Psoas muscle (tissue), 8 donors: Measurements from ENCODE around the gene TMEM184B. TPM values are rescaled to one million over a fixed set of nuclear protein-coding genes. Genes with fewer than 3 reads are reported as not detected.

Experiments used
- ATAC-seq, 4 donors: fragments of 200-7000 bp; cut with Tn5 transposase; one replicate each; pipeline ENCODE4 v1.9.1; 2020; ENCODE audit warnings: moderate library complexity in 3 of 4, mild to moderate bottlenecking in 2 of 4
- DNase-seq, 2 donors: peaks; one replicate each; pipeline ENCODE4 v3.0.0-alpha.2; 2020
- H3K27ac ChIP-seq: fragments of 200-600 bp; one replicate; pipeline ENCODE4 v1.8.0; 2022
- H3K27me3 ChIP-seq, 3 donors: fragments of 200-600 bp in 1 of 3; one replicate each; pipeline versions ENCODE4 v1.6.1 to v1.8.0; 2013 to 2022; ENCODE audit warnings: low read length in 2 of 3, mild to moderate bottlenecking in 2 of 3, moderate library complexity in 1 of 3; ENCODE audit not compliant: insufficient read depth in 3 of 3
- H3K36me3 ChIP-seq, 2 donors: fragments of 200-600 bp in 1 of 2; one replicate each; pipeline versions ENCODE4 v1.6.1 to v1.8.0; 2013 to 2022; ENCODE audit warnings: low read depth in 1 of 2, mild to moderate bottlenecking in 1 of 2, moderate library complexity in 1 of 2; ENCODE audit not compliant: insufficient read depth in 1 of 2
- H3K4me1 ChIP-seq: fragments of 200-600 bp; one replicate; pipeline ENCODE4 v1.8.0; 2022
- H3K4me3 ChIP-seq: fragments of 200-600 bp; one replicate; pipeline ENCODE4 v1.8.0; 2022; ENCODE audit warnings: mild to moderate bottlenecking
- H3K9me3 ChIP-seq: fragments of 200-600 bp; one replicate; pipeline ENCODE4 v1.8.0; 2022
- WGBS, 3 donors: extraction: QIAGEN DNeasy Blood & Tissue Kit; methylation state at CpG; one replicate each; pipeline versions ENCODE4 v1.1.6 to v1.1.7; 2013; 5-methylcytosine and 5-hydroxymethylcytosine counted together
- intact Hi-C, 2 donors: fragments of 100-400 bp; cut with DNase I; formaldehyde crosslinking; loops; one replicate each; pipeline versions ENCODE4 v1.11.0 to v1.14.2; 2022
- polyA plus RNA-seq, 3 donors: library from polyadenylated mRNA; stranded (reverse); fragments of 200-250 nt; gene quantifications; one replicate each; pipeline ENCODE4 v1.2.3, GENCODE V29; 2013
- total RNA-seq, 4 donors: library from RNA; stranded (reverse); fragmentation: NEBNext Ultra II Directional in 2 of 4; extraction: Animal tissue kit (Norgen Biotek cat#: 25700) in 2 of 4; gene quantifications; one replicate each; pipeline versions ENCODE4 v1.2.1 to v1.2.4, GENCODE V29; 2021 to 2023
- TF ChIP-seq, protein P1 (sequence below): fragments of 200-600 bp; IDR thresholded peaks from one replicate; pipeline ENCODE4 v1.8.0; 2022; ENCODE audit warnings: antibody characterized with exemption
- donor health status: healthy with polysubstance abuse.
- donor health status: DM: no; HTN: no; CAD: no; lungs with moderate emphysema.
- donor health status: Bipolar disorder and iron deficiency.
- donor health status: healthy.
- donor health status: DM: yes; HTN: yes; CAD: no.
- donor health status: DM: no; HTN: no; CAD: no.
- donor health status: DM: no; HTN: no; CAD: no.
- donor health status: DM: yes; HTN: yes; CAD: no.

The TMEM184B gene
- total and polyA plus RNA-seq, 7 donors = 13.6 to 40.3 (median 26.4) TPM

DNA sequence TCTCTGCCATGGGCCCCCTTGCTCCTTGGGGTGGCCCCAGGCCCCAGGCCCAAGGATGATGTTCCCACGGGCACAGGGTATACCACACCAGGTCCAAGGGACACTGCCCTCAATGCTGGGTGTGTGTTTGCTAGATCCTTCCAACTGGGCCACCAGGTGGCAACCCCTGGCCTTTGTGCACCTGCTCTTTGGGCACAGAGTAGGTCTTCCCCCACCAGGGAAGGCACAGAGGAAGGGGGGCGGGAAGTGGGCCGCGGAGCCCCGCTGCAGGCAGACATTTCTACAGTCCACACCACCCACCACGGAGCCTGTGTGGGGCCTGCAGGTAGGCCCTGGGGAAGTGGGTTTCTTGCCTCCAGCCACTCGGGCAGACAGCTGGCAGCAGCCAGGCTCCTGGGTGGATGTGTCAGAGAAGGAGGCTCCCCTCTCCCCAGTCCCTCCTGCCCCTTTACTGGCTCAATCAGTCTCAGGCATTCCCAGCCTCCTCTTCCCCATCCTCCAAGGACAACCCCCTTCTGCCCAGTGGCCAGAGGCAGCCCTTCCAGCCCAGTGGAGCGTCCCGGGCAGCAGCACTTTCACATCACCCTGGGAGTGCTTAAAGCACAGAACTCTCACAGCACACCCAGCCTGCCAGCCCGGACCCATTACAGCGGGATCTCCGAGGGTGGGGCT is 49.4 kb downstream of the TMEM184B start:
- ATAC-seq = no peak
- H3K36me3 ChIP-seq = peaks cover 0 to 69% of the 10 kb centered on the region in 2 donors
- no peaks in the 10 kb centered on the region for H3K27me3 ChIP-seq
- peaks cover 17% of the 10 kb centered on the region for H3K4me1 ChIP-seq
- H3K9me3 ChIP-seq = no peaks in the 10 kb centered on the region
- no peak overlapping the region for H3K4me3 ChIP-seq
- intact Hi-C loops = no loop called here
- no peak for DNase-seq
- WGBS, 3 donors = 80 to 85% (median 84%) methylated on average over 12 of the region's 12 CpGs
- H3K27ac ChIP-seq = no peak overlapping the region
- TF ChIP-seq, protein P1, sequence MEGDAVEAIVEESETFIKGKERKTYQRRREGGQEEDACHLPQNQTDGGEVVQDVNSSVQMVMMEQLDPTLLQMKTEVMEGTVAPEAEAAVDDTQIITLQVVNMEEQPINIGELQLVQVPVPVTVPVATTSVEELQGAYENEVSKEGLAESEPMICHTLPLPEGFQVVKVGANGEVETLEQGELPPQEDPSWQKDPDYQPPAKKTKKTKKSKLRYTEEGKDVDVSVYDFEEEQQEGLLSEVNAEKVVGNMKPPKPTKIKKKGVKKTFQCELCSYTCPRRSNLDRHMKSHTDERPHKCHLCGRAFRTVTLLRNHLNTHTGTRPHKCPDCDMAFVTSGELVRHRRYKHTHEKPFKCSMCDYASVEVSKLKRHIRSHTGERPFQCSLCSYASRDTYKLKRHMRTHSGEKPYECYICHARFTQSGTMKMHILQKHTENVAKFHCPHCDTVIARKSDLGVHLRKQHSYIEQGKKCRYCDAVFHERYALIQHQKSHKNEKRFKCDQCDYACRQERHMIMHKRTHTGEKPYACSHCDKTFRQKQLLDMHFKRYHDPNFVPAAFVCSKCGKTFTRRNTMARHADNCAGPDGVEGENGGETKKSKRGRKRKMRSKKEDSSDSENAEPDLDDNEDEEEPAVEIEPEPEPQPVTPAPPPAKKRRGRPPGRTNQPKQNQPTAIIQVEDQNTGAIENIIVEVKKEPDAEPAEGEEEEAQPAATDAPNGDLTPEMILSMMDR = no peak

DNA sequence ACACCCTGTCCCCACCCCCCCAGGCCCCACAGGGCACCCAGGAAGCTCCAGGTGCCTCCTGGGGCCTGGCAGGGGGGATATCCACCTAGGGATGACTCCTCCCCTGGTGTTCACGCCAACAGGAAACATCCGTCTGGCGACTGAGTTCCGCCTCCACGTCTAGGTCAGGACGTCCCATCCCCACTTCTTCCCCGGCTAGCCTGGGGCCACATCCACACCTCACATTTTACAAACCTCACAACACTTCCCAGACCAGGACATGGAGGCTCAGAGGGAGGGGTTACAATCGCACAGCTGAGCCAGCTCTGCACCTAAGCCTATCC is 50.1 kb downstream of the TMEM184B start:
- TF ChIP-seq, protein P1 = no peak
- intact Hi-C loops = no loop called here
- ATAC-seq = no peak
- peaks cover 24% of the 10 kb centered on the region for H3K4me1 ChIP-seq
- H3K36me3 ChIP-seq = peaks cover 0 to 62% of the 10 kb centered on the region in 2 donors
- H3K4me3 ChIP-seq = no peak overlapping the region
- H3K9me3 ChIP-seq = no peaks in the 10 kb centered on the region
- DNase-seq = no peak
- H3K27me3 ChIP-seq = no peaks in the 10 kb centered on the region
- no peak overlapping the region for H3K27ac ChIP-seq
- 60 to 82% (median 76%) methylated on average over 8 of the region's 8 CpGs for WGBS, 3 donors

DNA sequence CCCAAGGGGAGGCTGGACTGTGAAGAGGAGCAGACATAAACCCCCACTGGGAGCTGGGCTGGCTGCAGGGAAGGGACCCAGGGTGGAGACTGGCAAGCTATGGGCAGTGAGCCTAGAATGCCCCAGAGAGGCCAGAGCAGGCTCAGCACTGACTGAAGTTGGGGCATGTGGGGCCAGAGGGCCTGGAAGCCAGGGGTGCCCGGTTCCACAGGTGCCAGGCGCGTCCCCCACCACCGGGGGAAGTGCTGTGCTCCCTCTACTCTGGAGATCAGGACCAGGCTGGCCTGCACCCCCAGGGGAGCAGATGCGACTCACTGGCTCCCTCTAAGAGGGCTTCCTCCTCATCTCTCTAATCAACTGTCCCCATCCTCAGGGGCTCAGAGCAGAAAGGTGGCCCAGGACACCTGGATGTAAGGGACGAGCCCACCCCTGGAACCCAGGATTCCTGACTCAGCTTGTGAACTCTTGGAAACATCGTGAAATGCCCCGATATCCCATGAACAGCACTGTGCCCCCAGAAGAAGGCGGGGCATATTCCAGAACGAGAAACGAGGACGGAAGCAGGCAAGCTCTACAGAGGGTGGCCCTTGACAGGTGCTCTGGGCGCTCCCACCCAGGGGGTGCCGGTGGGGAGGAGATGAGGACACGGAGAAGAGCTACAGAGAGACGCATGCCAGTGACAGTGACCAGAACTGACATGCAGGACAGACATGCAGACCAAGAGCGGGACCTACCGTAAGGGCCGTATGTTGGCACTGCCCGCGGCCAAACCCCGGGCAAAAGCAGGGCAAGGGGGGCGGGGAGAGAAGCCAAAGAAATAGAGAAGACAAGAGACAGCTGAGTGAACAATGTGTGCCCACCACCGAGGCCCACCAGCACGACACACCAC is 50.7 kb downstream of the TMEM184B start:
- Histone ChIP-seq H3K36me3 (peaks cover 0 to 59% of the 10 kb centered on the region in 2 donors), H3K4me3 (no peak overlapping the region), H3K27ac (no peak overlapping the region), H3K4me1 (peaks cover 24% of the 10 kb centered on the region), H3K27me3 (no peaks in the 10 kb centered on the region), H3K9me3 (no peaks in the 10 kb centered on the region)
- 87 to 90% (median 89%) methylated on average over 25 of the region's 25 CpGs for WGBS, 3 donors
- ATAC-seq (no peak), DNase-seq (no peak)
- TF ChIP-seq, protein P1 = no peak
- intact Hi-C loops = no loop called here

DNA sequence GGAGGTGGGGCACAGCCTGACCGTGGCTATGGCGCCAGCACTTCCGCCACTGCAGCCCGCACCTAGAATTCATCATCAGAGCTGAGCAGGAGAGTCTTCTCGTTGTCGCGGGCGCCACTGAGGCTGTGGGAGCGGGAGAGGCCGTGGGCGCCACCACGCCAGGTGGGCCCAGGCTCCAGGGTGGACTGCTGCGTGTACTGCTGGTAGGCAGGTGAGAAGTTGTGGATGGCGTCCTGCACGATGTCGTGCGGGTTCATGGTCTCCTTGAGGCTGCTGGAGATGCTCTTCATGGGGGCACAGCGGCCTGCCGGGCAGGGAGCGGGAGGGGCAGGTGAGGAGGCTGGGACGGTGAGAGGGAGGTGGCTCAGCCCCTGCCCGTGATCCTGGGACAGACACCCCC is 51.4 kb downstream of the TMEM184B start:
- H3K4me3 ChIP-seq = no peak overlapping the region
- peaks cover 24% of the 10 kb centered on the region for H3K4me1 ChIP-seq
- TF ChIP-seq, protein P1 = no peak
- DNase-seq (no peak), ATAC-seq (no peak)
- peaks cover 0 to 61% of the 10 kb centered on the region in 2 donors for H3K36me3 ChIP-seq
- intact Hi-C loops = no loop called here
- no peaks in the 10 kb centered on the region for H3K9me3 ChIP-seq
- 93 to 96% (median 94%) methylated on average over 20 to 22 of the region's 22 CpGs for WGBS, 3 donors
- no peak overlapping the region for H3K27ac ChIP-seq
- no peaks in the 10 kb centered on the region for H3K27me3 ChIP-seq
